C4-2B (cell line): Measurements from ENCODE around the gene RBMS3.

Experiments
- CTCF ChIP-seq: fragments of 450-650 bp; conservative IDR thresholded peaks from 2 replicates; pipeline ENCODE4 v1.5.1; 2017; ENCODE audit warnings: mild to moderate bottlenecking
- ZFX ChIP-seq: fragments of 450-650 bp; IDR thresholded peaks from 2 replicates; pipeline ENCODE4 v1.6.1; 2017

GRCh38 chr3:30042274-30042859, 761.5 kb downstream of the RBMS3 start:
- TF ChIP-seq CTCF (peak; percentile 80), ZFX (no peak)
